ENCODE data around the gene PEDS1.

DNA sequence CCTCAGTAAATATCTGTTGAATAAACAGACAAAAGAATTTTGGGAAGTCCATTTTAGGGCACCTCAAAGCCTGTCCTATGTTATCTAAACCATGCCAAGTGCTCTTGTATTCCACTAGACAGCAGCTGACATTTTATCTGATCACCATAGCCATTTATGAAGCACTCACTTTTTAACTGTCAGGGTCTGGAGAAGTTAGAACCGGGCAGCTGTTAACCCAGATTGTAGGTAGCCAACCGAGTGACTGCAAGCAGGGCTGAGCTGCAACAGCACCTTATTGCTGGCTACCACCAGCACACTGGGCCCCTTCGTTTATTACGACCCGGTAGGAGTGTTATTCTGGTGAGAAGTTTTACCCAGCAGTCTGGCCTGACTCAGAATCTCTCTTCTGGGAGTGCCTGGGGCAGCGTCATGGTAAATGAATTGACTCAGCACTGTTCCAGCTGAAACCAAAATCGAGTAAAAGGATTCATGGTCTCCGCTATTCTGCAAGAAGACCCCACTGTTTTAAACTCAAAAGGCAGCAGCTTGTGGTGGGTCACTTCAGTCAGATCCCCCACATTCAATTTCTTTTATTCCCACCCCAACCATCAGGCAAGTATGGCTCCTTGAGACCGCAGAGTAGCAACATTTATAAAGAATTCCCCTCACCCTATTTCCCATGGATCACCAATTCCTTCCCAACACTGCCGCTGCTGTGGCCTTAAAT, 42.2 kb downstream of the PEDS1 start:
- TF ChIP-seq CTCF (IDR thresholded peaks at IDR 0.05; ENCODE audit: poor library complexity, severe bottlenecking) (no peak), TAF1 (IDR thresholded peaks at IDR 0.05; ENCODE audit: low read depth) (no peak), EP300 (conservative IDR thresholded peaks at IDR 0.05; ENCODE audit: poor library complexity, severe bottlenecking) (no peak), SMC3 (conservative IDR thresholded peaks at IDR 0.05; ENCODE audit: poor library complexity) (no peak), RAD21 (conservative IDR thresholded peaks at IDR 0.05) (no peak), EZH2 (IDR thresholded peaks at IDR 0.05; ENCODE audit: borderline replicate concordance, insufficient read depth, low read length, poor library complexity, severe bottlenecking) (no peak)
- TF ChIP-seq, protein P1, sequence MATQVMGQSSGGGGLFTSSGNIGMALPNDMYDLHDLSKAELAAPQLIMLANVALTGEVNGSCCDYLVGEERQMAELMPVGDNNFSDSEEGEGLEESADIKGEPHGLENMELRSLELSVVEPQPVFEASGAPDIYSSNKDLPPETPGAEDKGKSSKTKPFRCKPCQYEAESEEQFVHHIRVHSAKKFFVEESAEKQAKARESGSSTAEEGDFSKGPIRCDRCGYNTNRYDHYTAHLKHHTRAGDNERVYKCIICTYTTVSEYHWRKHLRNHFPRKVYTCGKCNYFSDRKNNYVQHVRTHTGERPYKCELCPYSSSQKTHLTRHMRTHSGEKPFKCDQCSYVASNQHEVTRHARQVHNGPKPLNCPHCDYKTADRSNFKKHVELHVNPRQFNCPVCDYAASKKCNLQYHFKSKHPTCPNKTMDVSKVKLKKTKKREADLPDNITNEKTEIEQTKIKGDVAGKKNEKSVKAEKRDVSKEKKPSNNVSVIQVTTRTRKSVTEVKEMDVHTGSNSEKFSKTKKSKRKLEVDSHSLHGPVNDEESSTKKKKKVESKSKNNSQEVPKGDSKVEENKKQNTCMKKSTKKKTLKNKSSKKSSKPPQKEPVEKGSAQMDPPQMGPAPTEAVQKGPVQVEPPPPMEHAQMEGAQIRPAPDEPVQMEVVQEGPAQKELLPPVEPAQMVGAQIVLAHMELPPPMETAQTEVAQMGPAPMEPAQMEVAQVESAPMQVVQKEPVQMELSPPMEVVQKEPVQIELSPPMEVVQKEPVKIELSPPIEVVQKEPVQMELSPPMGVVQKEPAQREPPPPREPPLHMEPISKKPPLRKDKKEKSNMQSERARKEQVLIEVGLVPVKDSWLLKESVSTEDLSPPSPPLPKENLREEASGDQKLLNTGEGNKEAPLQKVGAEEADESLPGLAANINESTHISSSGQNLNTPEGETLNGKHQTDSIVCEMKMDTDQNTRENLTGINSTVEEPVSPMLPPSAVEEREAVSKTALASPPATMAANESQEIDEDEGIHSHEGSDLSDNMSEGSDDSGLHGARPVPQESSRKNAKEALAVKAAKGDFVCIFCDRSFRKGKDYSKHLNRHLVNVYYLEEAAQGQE (IDR thresholded peaks at IDR 0.05; ENCODE audit: borderline replicate concordance): no peak
